Stomach (tissue), 9 donors: ENCODE data around the gene ADGRE3. TPM values are rescaled to one million over a fixed set of nuclear protein-coding genes. Genes with fewer than 3 reads are reported as not detected.

Source experiments
- DNase-seq, 2 donors: peaks; one replicate each; pipeline versions ENCODE4 v3.0.0 to v3.0.0-alpha.2; 2013 to 2019
- H3K27ac ChIP-seq, 5 donors: fragments of 200-600 bp in 4 of 5; sonication (generic) in 4 of 5; one replicate each; pipeline ENCODE4 v1.5.1; 2013 to 2019; ENCODE audit warnings: mild to moderate bottlenecking in 1 of 5, moderate library complexity in 1 of 5
- H3K27me3 ChIP-seq, 3 donors: fragments of 200-600 bp; sonication (generic); one replicate each; pipeline ENCODE4 v1.5.1; 2017 to 2019; ENCODE audit warnings: mixed run types in 1 of 3
- H3K36me3 ChIP-seq, 4 donors: fragments of 200-600 bp; sonication (generic); 1 replicate in 3 of 4; 2 replicates in 1 of 4; pipeline ENCODE4 v1.5.1; 2016 to 2019
- H3K4me1 ChIP-seq, 4 donors: fragments of 200-600 bp; sonication (generic); one replicate each; pipeline ENCODE4 v1.5.1; 2016 to 2019
- H3K4me3 ChIP-seq, 4 donors: fragments of 200-600 bp; sonication (generic) in 3 of 4; one replicate each; pipeline ENCODE4 v1.5.1; 2016 to 2019; ENCODE audit warnings: mild to moderate bottlenecking in 1 of 4
- H3K9me3 ChIP-seq, 4 donors: fragments of 200-600 bp; sonication (generic); one replicate each; pipeline ENCODE4 v1.5.1; 2016 to 2019
- EP300 ChIP-seq: sonication (generic); formaldehyde crosslinking; IDR thresholded peaks from one replicate; pipeline ENCODE4 v1.6.1; 2017; ENCODE audit warnings: antibody characterized with exemption
- POLR2A ChIP-seq, 4 donors: fragments of 450-650 bp; IDR thresholded peaks; one replicate each; pipeline ENCODE4 v1.6.1; 2016; ENCODE audit warnings: antibody characterized with exemption in 4 of 4, control low read depth in 2 of 4, mild to moderate bottlenecking in 1 of 4, moderate library complexity in 1 of 4
- POLR2AphosphoS5 ChIP-seq, 3 donors: sonication (generic); formaldehyde crosslinking; IDR thresholded peaks; one replicate each; pipeline ENCODE4 v1.6.1; 2016; ENCODE audit warnings: antibody characterized with exemption in 3 of 3
- WGBS, 5 donors: extraction: QIAGEN DNeasy Blood & Tissue Kit in 3 of 5; methylation state at CpG; one replicate each; pipeline versions ENCODE4 v1.1.5 to v1.1.7; 2013 to 2018; 5-methylcytosine and 5-hydroxymethylcytosine counted together
- intact Hi-C: fragments of 100-400 bp; cut with DNase I; formaldehyde crosslinking; loops from one replicate; pipeline ENCODE4 v1.15.1; 2023; ENCODE audit warnings: low total_unique reads
- polyA plus RNA-seq, 3 donors: library from polyadenylated mRNA; stranded (reverse); fragments of 200-250 nt; gene quantifications; one replicate each; pipeline ENCODE4 v1.2.3, GENCODE V29; 2013
- total RNA-seq, 5 donors: library from RNA; depleted of rRNA; stranded (reverse); fragments of >200 nt; gene quantifications; one replicate each; pipeline versions ENCODE4 v1.1.0 to v1.2.3, GENCODE V29; 2014 to 2016
- TF ChIP-seq, protein P1 (sequence below), 7 experiments: fragments of 450-650 bp in 4 of 7; fragments of 200-600 bp in 3 of 7; sonication (generic) in 3 of 7; IDR thresholded peaks; one replicate each; pipeline ENCODE4 v1.5.1; 2016 to 2019; ENCODE audit warnings: antibody characterized with exemption in 7 of 7, control low read depth in 2 of 7, mild to moderate bottlenecking in 1 of 7
- donor health status: healthy with polysubstance abuse.
- donor health status: Bipolar disorder and iron deficiency.
- donor health status: healthy.

Gene ADGRE3
- total and polyA plus RNA-seq, 8 donors: 0.55 TPM; not detected in 7

DNA sequence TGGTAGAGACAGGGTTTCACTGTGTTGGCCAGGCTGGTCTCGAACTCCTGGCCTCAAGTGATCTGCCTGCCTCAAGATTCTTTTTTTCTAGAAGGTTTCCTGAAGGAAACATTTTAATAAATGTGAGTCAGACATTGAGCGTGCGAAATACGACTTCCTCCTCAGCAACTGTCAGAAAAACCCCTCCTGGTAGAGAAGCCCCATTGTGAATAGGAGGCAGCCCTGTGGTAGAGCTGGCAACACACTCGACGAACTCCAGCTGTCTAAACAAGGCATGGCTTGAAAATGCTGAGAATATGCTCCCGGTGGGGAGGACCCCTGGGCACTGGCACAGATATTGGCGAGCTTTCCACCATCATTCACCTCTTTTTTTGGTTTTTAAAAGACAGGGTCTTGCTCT, 25.0 kb upstream of the ADGRE3 start:
- no peak for DNase-seq
- Histone ChIP-seq H3K4me1 (no peaks in the 10 kb centered on the region), H3K27ac (no peak overlapping the region), H3K36me3 (peaks cover 89 to 99% (median 98%) of the 10 kb centered on the region in 4 donors), H3K9me3 (peaks cover 0 to 6% (median 0%) of the 10 kb centered on the region in 4 donors), H3K27me3 (no peaks in the 10 kb centered on the region), H3K4me3 (no peak overlapping the region)
- intact Hi-C loops: loop anchor here (10.0 kb wide), 1 partner anchor 135 kb away; no protein-coding TSS in a partner anchor
- WGBS, 5 donors: 78 to 95% (median 92%) methylated on average over 8 of the region's 8 CpGs
- TF ChIP-seq POLR2AphosphoS5 (IDR thresholded peaks at IDR 0.05) (no peak), POLR2A (IDR thresholded peaks at IDR 0.05) (no peak), EP300 (no peak)
- TF ChIP-seq, protein P1, sequence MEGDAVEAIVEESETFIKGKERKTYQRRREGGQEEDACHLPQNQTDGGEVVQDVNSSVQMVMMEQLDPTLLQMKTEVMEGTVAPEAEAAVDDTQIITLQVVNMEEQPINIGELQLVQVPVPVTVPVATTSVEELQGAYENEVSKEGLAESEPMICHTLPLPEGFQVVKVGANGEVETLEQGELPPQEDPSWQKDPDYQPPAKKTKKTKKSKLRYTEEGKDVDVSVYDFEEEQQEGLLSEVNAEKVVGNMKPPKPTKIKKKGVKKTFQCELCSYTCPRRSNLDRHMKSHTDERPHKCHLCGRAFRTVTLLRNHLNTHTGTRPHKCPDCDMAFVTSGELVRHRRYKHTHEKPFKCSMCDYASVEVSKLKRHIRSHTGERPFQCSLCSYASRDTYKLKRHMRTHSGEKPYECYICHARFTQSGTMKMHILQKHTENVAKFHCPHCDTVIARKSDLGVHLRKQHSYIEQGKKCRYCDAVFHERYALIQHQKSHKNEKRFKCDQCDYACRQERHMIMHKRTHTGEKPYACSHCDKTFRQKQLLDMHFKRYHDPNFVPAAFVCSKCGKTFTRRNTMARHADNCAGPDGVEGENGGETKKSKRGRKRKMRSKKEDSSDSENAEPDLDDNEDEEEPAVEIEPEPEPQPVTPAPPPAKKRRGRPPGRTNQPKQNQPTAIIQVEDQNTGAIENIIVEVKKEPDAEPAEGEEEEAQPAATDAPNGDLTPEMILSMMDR (IDR thresholded peaks at IDR 0.05): no peak

DNA sequence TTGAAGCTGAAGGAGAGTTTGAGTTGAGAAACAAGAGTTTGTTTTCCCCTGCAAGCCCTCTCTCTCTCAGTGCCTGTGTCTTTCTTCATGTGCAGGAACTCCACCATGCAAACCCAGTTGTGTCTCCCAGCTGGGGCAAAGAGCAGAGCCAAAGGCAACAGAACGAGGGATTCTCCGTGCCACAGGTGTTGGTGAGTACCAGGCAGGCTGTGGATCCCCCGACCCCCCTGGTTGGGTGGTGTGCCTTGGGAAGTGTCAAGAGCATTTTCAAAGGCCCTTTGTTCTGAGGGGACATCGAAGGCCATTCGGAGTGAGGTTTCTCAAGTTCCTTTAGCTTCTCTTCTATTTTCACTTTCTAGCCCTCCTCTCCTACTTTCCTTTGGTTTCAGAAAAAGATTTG, 20.8 kb upstream of the ADGRE3 start:
- H3K27ac ChIP-seq: no peak overlapping the region
- DNase-seq: no peak
- no peak overlapping the region for H3K4me3 ChIP-seq
- H3K9me3 ChIP-seq: no peaks in the 10 kb centered on the region
- no peaks in the 10 kb centered on the region for H3K27me3 ChIP-seq
- intact Hi-C loops: loop anchor here (10.0 kb wide), 1 partner anchor 131 kb away; no protein-coding TSS in a partner anchor
- no peak for TF ChIP-seq POLR2A (IDR thresholded peaks at IDR 0.05)
- no peak for TF ChIP-seq POLR2AphosphoS5 (IDR thresholded peaks at IDR 0.05)
- TF ChIP-seq EP300: no peak
- TF ChIP-seq, protein P1 (IDR thresholded peaks at IDR 0.05): no peak
- H3K4me1 ChIP-seq: peaks cover 6 to 14% (median 9%) of the 10 kb centered on the region in 4 donors
- WGBS, 5 donors: 90 to 96% (median 92%) methylated on average over 5 of the region's 5 CpGs
- peaks cover 50 to 73% (median 70%) of the 10 kb centered on the region in 4 donors for H3K36me3 ChIP-seq

DNA sequence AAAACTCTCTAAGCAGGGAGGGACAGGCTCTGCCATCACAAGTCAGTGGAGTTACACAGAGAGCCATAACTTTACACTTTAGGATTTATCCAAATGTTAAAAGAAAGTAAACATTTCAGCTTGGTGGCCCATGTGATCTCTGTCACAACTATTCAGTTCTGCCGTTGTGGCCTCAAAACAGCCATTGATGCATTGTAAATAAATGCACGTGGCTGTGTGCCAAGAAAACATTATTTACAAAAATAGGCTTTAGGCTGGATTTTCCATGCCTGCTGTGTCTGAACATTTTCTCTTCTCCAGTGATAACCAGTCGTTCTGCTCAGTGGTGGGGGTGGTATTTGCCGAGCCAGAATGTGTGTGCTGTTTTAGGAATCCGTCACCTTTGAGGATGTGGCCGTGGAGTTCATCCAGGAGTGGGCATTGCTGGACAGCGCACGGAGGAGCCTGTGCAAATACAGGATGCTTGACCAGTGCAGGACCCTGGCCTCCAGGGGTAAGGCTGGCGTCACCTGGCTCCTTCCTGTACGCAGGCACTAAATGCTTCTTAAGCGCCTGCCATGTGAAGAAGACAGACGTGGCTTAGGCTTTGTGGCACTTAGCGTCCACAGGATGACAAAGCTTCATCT, 20.1 kb upstream of the ADGRE3 start:
- Histone ChIP-seq H3K27ac (no peak overlapping the region), H3K27me3 (no peaks in the 10 kb centered on the region), H3K36me3 (peaks cover 43 to 66% (median 63%) of the 10 kb centered on the region in 4 donors), H3K4me1 (peaks cover 7 to 15% (median 11%) of the 10 kb centered on the region in 4 donors), H3K4me3 (no peak overlapping the region), H3K9me3 (no peaks in the 10 kb centered on the region)
- intact Hi-C loops: loop anchor here (10.0 kb wide), 1 partner anchor 130 kb away; no protein-coding TSS in a partner anchor
- TF ChIP-seq POLR2A (IDR thresholded peaks at IDR 0.05): no peak
- DNase-seq: peak in 1 of 2 donors; percentile 15
- WGBS, 5 donors: 64 to 86% (median 76%) methylated on average over 13 of the region's 13 CpGs

DNA sequence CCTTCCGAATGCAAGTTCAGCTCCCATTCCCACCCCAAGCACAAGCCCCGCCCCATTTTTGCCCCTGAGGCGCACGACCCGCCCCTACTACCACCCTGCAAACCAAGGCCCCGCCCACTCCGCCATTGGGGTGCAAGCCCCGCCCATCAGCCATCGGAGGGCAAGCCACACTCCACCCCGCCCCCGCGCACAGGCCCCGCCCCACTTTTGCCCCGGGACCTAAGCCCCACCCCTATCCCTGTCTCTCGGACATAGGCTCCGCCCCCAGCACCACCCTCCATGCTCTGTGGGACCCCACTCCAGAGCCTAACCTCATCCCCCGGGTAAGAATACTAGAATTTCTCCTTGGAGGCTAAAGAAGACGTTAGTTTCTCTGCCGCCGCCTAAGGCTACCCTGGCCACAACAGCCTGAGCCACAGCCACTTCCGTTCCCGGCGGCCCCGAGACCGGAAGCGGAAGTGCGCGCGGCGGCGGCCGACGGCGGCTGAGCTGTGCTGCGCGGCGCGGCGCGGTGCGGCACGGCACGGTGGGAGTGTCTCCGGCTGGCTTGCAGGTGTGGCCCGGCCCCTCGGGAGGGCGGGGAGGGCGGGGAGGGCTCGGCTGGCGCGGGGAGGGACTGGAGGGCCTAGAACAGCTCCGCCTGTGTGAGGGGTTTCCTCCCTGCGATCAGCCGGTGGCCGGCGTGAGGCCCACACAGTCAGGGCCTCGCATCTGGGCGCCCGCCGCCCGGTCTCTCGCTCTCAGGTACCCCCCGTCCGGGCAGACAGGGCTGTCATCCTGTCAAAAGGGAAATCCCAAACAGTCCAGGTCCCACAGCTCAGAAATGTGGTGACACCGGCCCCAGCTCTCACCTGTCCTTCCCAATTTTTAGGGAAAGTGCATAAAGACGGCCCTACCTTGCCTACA, 15.2 kb upstream of the ADGRE3 start, which contains the start of gene ZNF333:
Gene ZNF333, plus strand, starts transcription at position 451 of the 906 bp plus-strand sequence. CDS start 3,444 bp downstream, outside the sequence.
- WGBS, 5 donors: 0 to 2% (median 1%) methylated on average over 36 to 66 of the region's 66 CpGs
- intact Hi-C loops: loop anchor here (10.0 kb wide), 1 partner anchor 125 kb away; no protein-coding TSS in a partner anchor
- peak; percentile 97 to 98 for DNase-seq
- TF ChIP-seq EP300: no peak
- no peak for TF ChIP-seq POLR2A (IDR thresholded peaks at IDR 0.05)
- TF ChIP-seq, protein P1 (IDR thresholded peaks at IDR 0.05): no peak
- TF ChIP-seq POLR2AphosphoS5 (IDR thresholded peaks at IDR 0.05): peak; percentile 54 to 85 (median 79)
- H3K4me3 ChIP-seq: peak within 1 kb of the TSS; percentile 77 to 88 (median 84)
- peaks cover 7 to 23% (median 19%) of the 10 kb centered on the region in 4 donors for H3K4me1 ChIP-seq
- H3K27me3 ChIP-seq: no peaks in the 10 kb centered on the region
- peak within 1 kb of the TSS; percentile 92 to 100 (median 95) for H3K27ac ChIP-seq
- peaks cover 3 to 18% (median 15%) of the 10 kb centered on the region in 4 donors for H3K36me3 ChIP-seq
- H3K9me3 ChIP-seq: no peaks in the 10 kb centered on the region
